NB4 (cell line): ENCODE data around the gene MGLL.

Experiments used
- CTCF ChIP-seq: IDR thresholded peaks from one replicate; pipeline ENCODE4 v1.5.1; 2012; ENCODE audit warnings: low read depth, low read length
- MYC ChIP-seq: IDR thresholded peaks from 2 replicates; pipeline ENCODE4 v1.6.1; 2011; ENCODE audit warnings: low read depth, low read length
- POLR2A ChIP-seq: IDR thresholded peaks from 2 replicates; pipeline ENCODE4 v1.6.1; 2011; ENCODE audit warnings: mild to moderate bottlenecking; ENCODE audit not compliant: insufficient read length; ENCODE audit errors: extremely low read depth
- TF ChIP-seq, protein P1 (sequence below): IDR thresholded peaks from 2 replicates; pipeline ENCODE4 v1.6.1; 2011; ENCODE audit warnings: low read depth, low read length

GRCh38 chr3:127809211-127809610 lies 13.1 kb downstream of the MGLL start:
- TF ChIP-seq CTCF, result no peak
- TF ChIP-seq, protein P1, sequence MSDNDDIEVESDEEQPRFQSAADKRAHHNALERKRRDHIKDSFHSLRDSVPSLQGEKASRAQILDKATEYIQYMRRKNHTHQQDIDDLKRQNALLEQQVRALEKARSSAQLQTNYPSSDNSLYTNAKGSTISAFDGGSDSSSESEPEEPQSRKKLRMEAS, result no peak
- TF ChIP-seq POLR2A, result no peak
- no peak for TF ChIP-seq MYC
